Breast epithelium (tissue), 4 donors: ENCODE data around the gene ATXN10. TPM values are rescaled to one million over a fixed set of nuclear protein-coding genes. Genes with fewer than 3 reads are reported as not detected.

Experiments
- DNase-seq, 2 donors: peaks; one replicate each; pipeline ENCODE4 v3.0.0-alpha.2; 2019; ENCODE audit warnings: low spot score in 2 of 2
- H3K27ac ChIP-seq, 2 donors: fragments of 200-600 bp; sonication (generic) in 1 of 2; one replicate each; pipeline ENCODE4 v1.5.1; 2016 to 2019; ENCODE audit warnings: mild to moderate bottlenecking in 1 of 2
- H3K27me3 ChIP-seq, 2 donors: fragments of 200-600 bp; sonication (generic) in 1 of 2; one replicate each; pipeline versions ENCODE4 v1.5.1 to v1.6.0; 2017 to 2019; ENCODE audit warnings: control low read depth in 1 of 2, mild to moderate bottlenecking in 1 of 2
- H3K36me3 ChIP-seq: fragments of 200-600 bp; one replicate; pipeline ENCODE4 v1.5.1; 2019
- H3K4me1 ChIP-seq, 2 donors: fragments of 200-600 bp; sonication (generic); one replicate each; pipeline ENCODE4 v1.5.1; 2016 to 2019; ENCODE audit warnings: control low read depth in 1 of 2
- H3K4me3 ChIP-seq, 3 donors: fragments of 200-600 bp; sonication (generic); 1 replicate in 2 of 3; 2 replicates in 1 of 3; pipeline ENCODE4 v1.5.1; 2016 to 2019; ENCODE audit warnings: mild to moderate bottlenecking in 3 of 3, moderate library complexity in 2 of 3
- H3K9me3 ChIP-seq, 2 donors: fragments of 200-600 bp; sonication (generic) in 1 of 2; one replicate each; pipeline ENCODE4 v1.5.1; 2016 to 2019; ENCODE audit warnings: control low read depth in 1 of 2
- POLR2A ChIP-seq: fragments of 450-650 bp; IDR thresholded peaks from one replicate; pipeline ENCODE4 v1.6.1; 2016; ENCODE audit warnings: antibody characterized with exemption, mild to moderate bottlenecking, moderate library complexity
- POLR2AphosphoS5 ChIP-seq, 3 donors: sonication (generic); formaldehyde crosslinking; IDR thresholded peaks; one replicate each; pipeline ENCODE4 v1.6.1; 2017; ENCODE audit warnings: antibody characterized with exemption in 3 of 3
- intact Hi-C: fragments of 100-400 bp; cut with DNase I; formaldehyde crosslinking; loops from one replicate; pipeline ENCODE4 v1.15.1; 2023; ENCODE audit warnings: low total_unique reads
- total RNA-seq, 3 donors: library from RNA; depleted of rRNA; stranded (reverse); fragments of >200 nt; gene quantifications; one replicate each; pipeline ENCODE4 v1.1.0, GENCODE V29; 2016
- TF ChIP-seq, protein P1 (sequence below), 3 donors: fragments of 450-650 bp; IDR thresholded peaks; one replicate each; pipeline ENCODE4 v1.5.1; 2016 to 2017; ENCODE audit warnings: antibody characterized with exemption in 3 of 3, mild to moderate bottlenecking in 3 of 3, moderate library complexity in 3 of 3

ATXN10 gene
- total RNA-seq, 3 donors from 2014 or later = 78.6 to 145 (median 138) TPM

DNA sequence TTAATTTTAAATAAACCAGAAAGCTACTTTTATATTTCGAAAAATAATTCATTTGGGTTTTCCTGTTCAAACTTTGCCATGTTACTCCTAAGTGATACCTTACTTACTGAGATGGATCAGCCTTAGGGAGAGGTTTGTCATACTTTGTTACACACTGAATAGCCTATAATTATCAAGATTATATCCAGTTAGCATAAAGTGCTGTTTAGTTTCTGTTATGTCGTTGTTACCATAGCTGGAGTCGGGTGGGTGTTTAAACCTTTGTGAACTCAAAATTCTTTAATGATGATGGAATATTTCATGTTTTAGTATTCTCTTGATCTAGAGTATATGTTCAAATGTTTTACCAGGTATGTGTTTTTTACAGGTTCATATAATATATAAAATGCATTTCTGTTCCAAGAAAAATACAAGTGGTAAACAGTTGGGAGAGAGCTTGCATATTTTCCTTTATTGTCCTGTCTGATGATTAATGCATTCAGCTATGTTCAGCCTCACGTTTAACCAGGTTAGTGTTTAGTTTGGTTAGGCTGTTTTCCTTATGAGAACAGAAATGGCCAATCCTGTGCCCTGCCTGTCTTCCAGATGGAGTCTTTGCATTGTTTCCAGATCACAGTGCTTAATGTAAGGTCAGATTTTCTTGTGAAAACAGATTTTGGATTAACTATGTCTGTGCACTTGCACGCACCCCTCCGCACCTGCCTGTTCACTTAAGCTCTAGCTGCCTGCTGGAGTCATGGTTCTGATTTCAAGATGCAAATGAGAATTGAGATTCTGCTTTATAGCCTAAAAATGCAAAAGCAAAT is 105.6 kb downstream of the ATXN10 start:
- intact Hi-C loops = no loop called here
- H3K27ac ChIP-seq = no peak overlapping the region
- H3K9me3 ChIP-seq = no peaks in the 10 kb centered on the region
- no peaks in the 10 kb centered on the region for H3K4me1 ChIP-seq
- DNase-seq = no peak
- H3K4me3 ChIP-seq = no peak overlapping the region
- H3K27me3 ChIP-seq = no peaks in the 10 kb centered on the region
- TF ChIP-seq, protein P1, sequence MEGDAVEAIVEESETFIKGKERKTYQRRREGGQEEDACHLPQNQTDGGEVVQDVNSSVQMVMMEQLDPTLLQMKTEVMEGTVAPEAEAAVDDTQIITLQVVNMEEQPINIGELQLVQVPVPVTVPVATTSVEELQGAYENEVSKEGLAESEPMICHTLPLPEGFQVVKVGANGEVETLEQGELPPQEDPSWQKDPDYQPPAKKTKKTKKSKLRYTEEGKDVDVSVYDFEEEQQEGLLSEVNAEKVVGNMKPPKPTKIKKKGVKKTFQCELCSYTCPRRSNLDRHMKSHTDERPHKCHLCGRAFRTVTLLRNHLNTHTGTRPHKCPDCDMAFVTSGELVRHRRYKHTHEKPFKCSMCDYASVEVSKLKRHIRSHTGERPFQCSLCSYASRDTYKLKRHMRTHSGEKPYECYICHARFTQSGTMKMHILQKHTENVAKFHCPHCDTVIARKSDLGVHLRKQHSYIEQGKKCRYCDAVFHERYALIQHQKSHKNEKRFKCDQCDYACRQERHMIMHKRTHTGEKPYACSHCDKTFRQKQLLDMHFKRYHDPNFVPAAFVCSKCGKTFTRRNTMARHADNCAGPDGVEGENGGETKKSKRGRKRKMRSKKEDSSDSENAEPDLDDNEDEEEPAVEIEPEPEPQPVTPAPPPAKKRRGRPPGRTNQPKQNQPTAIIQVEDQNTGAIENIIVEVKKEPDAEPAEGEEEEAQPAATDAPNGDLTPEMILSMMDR (IDR thresholded peaks at IDR 0.05) = no peak
- TF ChIP-seq POLR2AphosphoS5 (IDR thresholded peaks at IDR 0.05) (no peak), POLR2A (no peak)
- H3K36me3 ChIP-seq = no peaks in the 10 kb centered on the region

DNA sequence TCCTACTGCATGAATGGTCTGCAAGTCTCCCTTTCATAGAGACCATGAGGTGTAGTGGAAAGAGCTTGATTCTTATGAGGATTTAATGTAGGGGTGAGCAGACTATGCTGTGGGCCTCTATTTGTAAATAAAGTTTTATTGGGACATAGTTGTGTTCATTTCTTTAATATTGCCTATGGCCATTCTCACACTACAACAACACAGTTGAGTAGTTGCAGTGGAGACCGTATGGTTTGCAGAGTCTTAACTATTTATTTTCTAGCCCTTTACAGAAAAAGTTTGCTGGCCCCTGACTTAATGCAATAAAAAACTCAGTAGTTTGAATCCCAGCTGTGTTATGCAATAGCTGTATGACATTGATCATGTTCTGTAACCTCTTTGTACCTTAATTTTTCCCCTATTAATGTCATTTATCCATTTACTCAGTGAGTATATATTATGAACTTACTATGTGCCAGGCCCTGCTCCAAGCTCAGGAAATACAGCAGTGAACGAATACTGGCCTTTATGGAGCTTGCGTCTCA is 106.3 kb downstream of the ATXN10 start:
- no peaks in the 10 kb centered on the region for H3K4me1 ChIP-seq
- H3K27me3 ChIP-seq = no peaks in the 10 kb centered on the region
- H3K4me3 ChIP-seq = no peak overlapping the region
- no peak for TF ChIP-seq POLR2A
- TF ChIP-seq, protein P1 (IDR thresholded peaks at IDR 0.05) = no peak
- TF ChIP-seq POLR2AphosphoS5 (IDR thresholded peaks at IDR 0.05) = no peak
- no peak for DNase-seq
- intact Hi-C loops = no loop called here
- H3K27ac ChIP-seq = no peak overlapping the region
- H3K9me3 ChIP-seq = no peaks in the 10 kb centered on the region
- H3K36me3 ChIP-seq = no peaks in the 10 kb centered on the region

DNA sequence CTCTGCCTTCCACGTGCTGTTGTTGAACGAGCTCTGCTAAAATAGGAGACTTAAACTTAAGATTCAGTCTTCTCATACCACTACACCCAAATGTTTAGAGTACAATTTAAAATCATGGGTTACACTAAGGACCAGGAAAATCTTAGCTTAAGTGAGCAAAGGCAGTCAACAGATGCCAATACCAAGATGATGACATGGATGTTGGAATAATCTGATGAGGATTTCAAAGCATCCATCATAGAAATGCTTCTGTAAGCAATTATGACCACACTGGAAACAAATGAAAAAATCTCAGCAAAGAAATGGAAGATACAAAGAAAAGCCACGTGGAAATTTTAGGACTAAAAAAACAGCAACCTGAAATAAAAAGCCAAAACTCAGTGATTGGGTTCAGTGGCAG is 109.8 kb downstream of the ATXN10 start:
- intact Hi-C loops = no loop called here
- no peak overlapping the region for H3K4me3 ChIP-seq
- H3K36me3 ChIP-seq = no peaks in the 10 kb centered on the region
- H3K27ac ChIP-seq = no peak overlapping the region
- H3K27me3 ChIP-seq = no peaks in the 10 kb centered on the region
- TF ChIP-seq POLR2AphosphoS5 (IDR thresholded peaks at IDR 0.05) = no peak
- H3K4me1 ChIP-seq = no peaks in the 10 kb centered on the region
- H3K9me3 ChIP-seq = no peaks in the 10 kb centered on the region
- no peak for DNase-seq

DNA sequence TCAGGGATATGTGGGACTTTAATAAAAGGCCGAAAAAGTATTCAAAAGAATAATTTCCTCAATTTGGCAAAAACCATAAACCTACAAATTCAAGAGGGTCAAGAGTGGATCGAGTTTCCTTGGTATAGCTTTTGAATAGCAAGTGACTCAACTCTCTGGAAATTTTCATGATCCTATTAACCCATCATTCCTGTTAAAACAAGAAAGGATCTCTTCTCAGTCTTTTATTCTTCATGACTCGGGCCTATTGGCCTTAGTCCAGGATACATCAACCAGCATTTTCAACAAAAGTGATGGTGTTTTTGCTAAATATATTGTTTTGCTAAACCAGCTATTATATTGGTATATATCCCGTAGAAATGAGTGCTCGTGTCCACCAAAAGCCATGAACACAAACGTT is 110.3 kb downstream of the ATXN10 start:
- TF ChIP-seq POLR2AphosphoS5 (IDR thresholded peaks at IDR 0.05) (no peak), POLR2A (no peak)
- TF ChIP-seq, protein P1 (IDR thresholded peaks at IDR 0.05) = no peak
- no peaks in the 10 kb centered on the region for H3K36me3 ChIP-seq
- intact Hi-C loops = no loop called here
- H3K4me3 ChIP-seq = no peak overlapping the region
- no peak overlapping the region for H3K27ac ChIP-seq
- no peak for DNase-seq
- H3K27me3 ChIP-seq = no peaks in the 10 kb centered on the region
- H3K9me3 ChIP-seq = no peaks in the 10 kb centered on the region
- H3K4me1 ChIP-seq = no peaks in the 10 kb centered on the region

DNA sequence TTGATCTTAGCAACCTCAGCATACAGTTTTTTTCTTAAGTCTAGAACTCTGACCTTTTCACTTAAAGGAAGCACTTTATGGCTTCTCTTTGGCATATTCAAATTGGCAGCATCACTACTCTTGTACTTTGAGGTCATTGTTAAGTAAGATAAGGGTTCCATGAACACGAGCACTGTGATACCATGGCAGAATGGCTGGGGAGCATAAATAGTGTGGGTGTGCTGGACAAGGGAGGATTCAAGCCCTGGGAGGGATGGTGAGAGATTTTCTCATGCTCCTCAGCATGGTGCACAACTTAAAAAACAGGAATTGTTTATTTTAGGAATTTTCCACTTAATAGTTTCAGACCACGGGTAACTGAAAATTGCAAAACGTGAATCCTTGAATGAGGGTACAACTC is 111.4 kb downstream of the ATXN10 start:
- Histone ChIP-seq H3K4me3 (no peak overlapping the region), H3K9me3 (no peaks in the 10 kb centered on the region), H3K4me1 (no peaks in the 10 kb centered on the region), H3K36me3 (no peaks in the 10 kb centered on the region), H3K27ac (no peak overlapping the region), H3K27me3 (no peaks in the 10 kb centered on the region)
- DNase-seq = no peak
- intact Hi-C loops = no loop called here
- TF ChIP-seq POLR2A = no peak
- TF ChIP-seq, protein P1 (IDR thresholded peaks at IDR 0.05) = no peak
- no peak for TF ChIP-seq POLR2AphosphoS5 (IDR thresholded peaks at IDR 0.05)
